ENCODE results near the gene DNAJC9. TPM values are rescaled to one million over a fixed set of nuclear protein-coding genes. Genes with fewer than 3 reads are reported as not detected.

Gene DNAJC9
- total RNA-seq = 10 to 100 TPM; 10.1 to 16.8 (median 12.0) TPM

DNA sequence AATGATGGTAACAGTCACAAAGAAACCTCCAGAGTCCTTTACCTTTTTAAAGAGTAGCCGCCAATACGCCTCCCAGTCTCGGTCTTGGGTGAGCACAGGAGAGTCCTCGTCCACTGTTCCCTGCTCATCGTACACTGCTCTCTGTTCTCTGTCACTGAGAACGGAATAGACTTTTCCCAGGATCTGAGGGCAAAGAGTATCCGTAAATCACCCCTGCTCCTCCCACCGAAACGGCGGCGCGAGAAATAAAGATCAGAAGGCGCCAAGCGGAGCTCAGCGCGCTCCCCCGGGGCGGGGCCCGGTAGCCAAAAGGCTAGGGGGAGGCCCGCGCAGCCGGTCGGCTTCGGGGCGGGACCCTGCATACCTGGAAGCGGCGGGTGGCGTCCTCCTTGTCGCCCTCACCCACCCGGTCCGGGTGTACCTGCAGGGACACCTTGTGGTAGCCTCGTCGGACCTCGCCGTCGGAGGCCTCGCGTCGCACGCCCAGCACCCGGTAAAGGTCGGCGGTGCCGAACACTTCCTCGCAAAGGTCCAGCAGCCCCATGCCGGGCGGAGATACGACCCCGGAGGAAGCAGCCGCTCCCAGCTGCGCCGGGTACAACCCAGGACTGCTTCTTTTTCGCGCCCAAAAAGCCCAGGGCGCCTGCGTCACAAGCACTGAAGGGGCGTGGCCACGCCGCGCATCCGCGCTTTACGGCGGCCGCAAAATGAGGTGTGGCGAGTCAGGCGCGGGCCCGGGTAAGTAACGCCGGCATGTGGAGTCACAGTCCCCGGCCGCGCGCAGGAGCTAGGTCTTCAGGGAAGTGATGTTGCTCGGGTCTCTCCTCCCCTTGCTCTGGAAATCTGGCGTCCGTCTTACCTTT lies at the start of gene DNAJC9:
TSS of gene DNAJC9 (minus strand) at position 610 of the 863 bp plus-strand sequence. CDS start at position 544, 66 bp downstream.
- ATAC-seq (ENCODE audit: low FRiP score in 2 of 2) = peak; percentile 98 to 99
- Histone ChIP-seq H3K27me3 (no peaks in the 10 kb centered on the region), H3K4me3 (peak within 1 kb of the TSS; percentile 76 to 98 (median 91)), H3K27ac (peak within 1 kb of the TSS; percentile 79 to 92 (median 86)), H3K9me3 (no peaks in the 10 kb centered on the region), H3K4me1 (peaks cover 28 to 56% (median 32%) of the 10 kb centered on the region in 4 donors), H3K36me3 (peaks cover 0 to 56% (median 18%) of the 10 kb centered on the region in 4 donors)
- TF ChIP-seq POLR2A (IDR thresholded peaks at IDR 0.05) (peak in 3 of 4 donors; percentile 49 to 88 (median 85)), POLR2AphosphoS5 (IDR thresholded peaks at IDR 0.05) (peak; percentile 79 to 98), EP300 (IDR thresholded peaks at IDR 0.05) (peak in 1 of 4 donors; percentile 68)
- TF ChIP-seq, protein P1, sequence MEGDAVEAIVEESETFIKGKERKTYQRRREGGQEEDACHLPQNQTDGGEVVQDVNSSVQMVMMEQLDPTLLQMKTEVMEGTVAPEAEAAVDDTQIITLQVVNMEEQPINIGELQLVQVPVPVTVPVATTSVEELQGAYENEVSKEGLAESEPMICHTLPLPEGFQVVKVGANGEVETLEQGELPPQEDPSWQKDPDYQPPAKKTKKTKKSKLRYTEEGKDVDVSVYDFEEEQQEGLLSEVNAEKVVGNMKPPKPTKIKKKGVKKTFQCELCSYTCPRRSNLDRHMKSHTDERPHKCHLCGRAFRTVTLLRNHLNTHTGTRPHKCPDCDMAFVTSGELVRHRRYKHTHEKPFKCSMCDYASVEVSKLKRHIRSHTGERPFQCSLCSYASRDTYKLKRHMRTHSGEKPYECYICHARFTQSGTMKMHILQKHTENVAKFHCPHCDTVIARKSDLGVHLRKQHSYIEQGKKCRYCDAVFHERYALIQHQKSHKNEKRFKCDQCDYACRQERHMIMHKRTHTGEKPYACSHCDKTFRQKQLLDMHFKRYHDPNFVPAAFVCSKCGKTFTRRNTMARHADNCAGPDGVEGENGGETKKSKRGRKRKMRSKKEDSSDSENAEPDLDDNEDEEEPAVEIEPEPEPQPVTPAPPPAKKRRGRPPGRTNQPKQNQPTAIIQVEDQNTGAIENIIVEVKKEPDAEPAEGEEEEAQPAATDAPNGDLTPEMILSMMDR (IDR thresholded peaks at IDR 0.05) = peak in 3 of 6 experiments; percentile 12 to 27 (median 25)
- 0 to 1% methylated on average over 14 to 55 of the region's 78 CpGs for WGBS, 2 donors
- peak; percentile 98 to 99 for DNase-seq

GRCh38 chr10:73293461-73293860 lies 46.4 kb upstream of the DNAJC9 start:
- H3K27ac ChIP-seq = no peak overlapping the region
- ATAC-seq (ENCODE audit: low FRiP score in 2 of 2) (no peak), DNase-seq (no peak)
- H3K9me3 ChIP-seq = no peaks in the 10 kb centered on the region
- 85 to 86% methylated on average over 3 of the region's 3 CpGs for WGBS, 2 donors
- H3K27me3 ChIP-seq = no peaks in the 10 kb centered on the region
- TF ChIP-seq POLR2AphosphoS5 (IDR thresholded peaks at IDR 0.05) (no peak), POLR2A (IDR thresholded peaks at IDR 0.05) (no peak), EP300 (IDR thresholded peaks at IDR 0.05) (no peak)
- TF ChIP-seq, protein P1 (IDR thresholded peaks at IDR 0.05) = no peak
- no peak overlapping the region for H3K4me3 ChIP-seq
- no peaks in the 10 kb centered on the region for H3K36me3 ChIP-seq
- H3K4me1 ChIP-seq = no peaks in the 10 kb centered on the region

- Histone ChIP-seq H3K27ac (no peak overlapping the region), H3K4me3 (no peak overlapping the region), H3K4me1 (no peaks in the 10 kb centered on the region), H3K9me3 (no peaks in the 10 kb centered on the region), H3K27me3 (no peaks in the 10 kb centered on the region), H3K36me3 (no peaks in the 10 kb centered on the region)
- no peak for DNase-seq
- WGBS, 2 donors = 97 to 98% methylated on average over 1 of the region's 1 CpG
- no peak for ATAC-seq (ENCODE audit: low FRiP score in 2 of 2)
- TF ChIP-seq, protein P1 (IDR thresholded peaks at IDR 0.05) = no peak
- TF ChIP-seq POLR2AphosphoS5 (IDR thresholded peaks at IDR 0.05) (no peak), POLR2A (IDR thresholded peaks at IDR 0.05) (no peak), EP300 (IDR thresholded peaks at IDR 0.05) (no peak)
These were observed 42.9 kb upstream of the DNAJC9 start for GRCh38 chr10:73289958-73290357.

DNA sequence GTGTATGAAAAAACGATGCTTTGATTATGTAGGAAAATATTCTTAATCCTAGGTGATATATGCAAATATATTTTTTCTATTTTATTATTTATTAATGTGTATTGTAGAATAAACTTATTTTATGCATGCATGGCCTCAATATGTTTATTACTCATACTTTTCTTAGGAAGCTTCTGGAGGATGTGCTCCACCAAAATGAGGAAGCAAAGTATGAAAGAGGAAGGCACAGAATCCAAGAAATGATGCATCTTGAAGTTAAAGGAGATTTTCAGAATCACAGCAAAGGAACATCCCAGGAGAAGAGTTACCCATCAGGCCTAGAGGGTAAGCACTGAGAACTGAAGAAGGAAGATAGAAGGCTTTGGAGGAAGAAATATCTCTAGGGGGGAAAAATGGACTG lies 40.4 kb upstream of the DNAJC9 start:
- Histone ChIP-seq H3K27me3 (no peaks in the 10 kb centered on the region), H3K4me1 (no peaks in the 10 kb centered on the region), H3K36me3 (no peaks in the 10 kb centered on the region), H3K4me3 (no peak overlapping the region), H3K27ac (no peak overlapping the region), H3K9me3 (no peaks in the 10 kb centered on the region)
- ATAC-seq (ENCODE audit: low FRiP score in 2 of 2) = no peak
- TF ChIP-seq POLR2A (IDR thresholded peaks at IDR 0.05) = no peak
- TF ChIP-seq POLR2AphosphoS5 (IDR thresholded peaks at IDR 0.05) = no peak
- TF ChIP-seq, protein P1 (IDR thresholded peaks at IDR 0.05) = no peak
- no peak for TF ChIP-seq EP300 (IDR thresholded peaks at IDR 0.05)
- 84 to 97% methylated on average over 1 of the region's 1 CpG for WGBS, 2 donors
- no peak for DNase-seq
